ENCODE results near the gene CMC1. TPM values are rescaled to one million over a fixed set of nuclear protein-coding genes. Genes with fewer than 3 reads are reported as not detected.

The CMC1 gene
- total and polyA plus RNA-seq, 9 of the 15 experiments (the other 6 are each of a cell fraction or from before 2014, with no cell fraction given) = 15.9 to 74.6 (median 48.9) TPM

- ChIA-PET POLR2A (interaction anchor here (0.7 to 1.9 kb wide), 9 partner anchors 11 to 133 kb away, joined by 3 to 8 read pairs (median 4); no protein-coding TSS in a partner anchor), CTCF (ENCODE audit: low intra/inter-chr PET ratio) (no interaction called here)
- ATAC-seq (no peak), FAIRE-seq (no peak), DNase-seq (ENCODE audit: extremely low read depth in 1 of 4, low spot score in 3 of 4) (no peak)
- Histone ChIP-seq H3K4me1 (replicated peaks in 1 of 2; ENCODE audit: control insufficient read depth in 2 of 2, insufficient read depth in 2 of 2, low read length in 2 of 2) (peaks cover 4 to 10% of the 10 kb centered on the region in 2 experiments; a peak in 3 of 5 replicates), H3K9ac (ENCODE audit: insufficient read depth in 1 of 2, low read depth in 2 of 2, low read length in 2 of 2) (peak overlapping the region; percentile 91 to 95), H2AFZ (ENCODE audit: low read depth, low read length) (peak overlapping the region; percentile 97), H4K20me1 (replicated peaks; ENCODE audit: control insufficient read depth, insufficient read depth, low read length) (no peaks in the 10 kb centered on the region), H3K79me2 (ENCODE audit: control insufficient read depth, insufficient read depth, low read length) (peaks cover 66% of the 10 kb centered on the region), H3K9me1 (ENCODE audit: control insufficient read depth, insufficient read depth, low read length) (no peaks in the 10 kb centered on the region), H3K4me3 (peak overlapping the region; percentile 65), H3K27ac (ENCODE audit: extremely low read depth, low read depth, low read length) (peak overlapping the region; percentile 99), H3K4me2 (ENCODE audit: insufficient read depth, low read length) (peak overlapping the region; percentile 91), H3K36me3 (ENCODE audit: control insufficient read depth, insufficient read depth, low read length) (0 out of 3 replicates have a peak, but pooled peaks cover 6% of the 10 kb centered on the region), H3K27me3 (ENCODE audit: control insufficient read depth in 2 of 2, insufficient read depth in 2 of 2, low read length in 2 of 2) (no peaks in the 10 kb centered on the region), H3K9me3 (replicated peaks; ENCODE audit: control insufficient read depth, insufficient read depth, low read depth, low read length) (no peaks in the 10 kb centered on the region)
- in situ Hi-C loops (cut with MboI) = no loop called here
- TSS peak; percentile 42 for BruUV-seq (replicated peaks)
- intact Hi-C loops (cut with micrococcal nuclease) = loop anchor here (2.0 kb wide), 1 partner anchor 107 kb away; the partner anchor contains the start of gene CMC1
- WGBS (ENCODE audit: insufficient coverage, low coverage, missing lambda C conversion rate) = 0% methylated on average over 16 of the region's 16 CpGs
- TF ChIP-seq CBX2 (IDR thresholded peaks at IDR 0.05; ENCODE audit: insufficient read depth, low read length, poor library complexity, severe bottlenecking) = no peak
- TF ChIP-seq TFAM (CRISPR knock-in tag; conservative IDR thresholded peaks at IDR 0.05) = no peak
- TF ChIP-seq TAL1 (IDR thresholded peaks at IDR 0.05) = no peak
- no peak; the same call in 1 of the 2 replicates for TF ChIP-seq SMARCA4 (IDR thresholded peaks at IDR 0.05)
- no peak for TF ChIP-seq GTF2A2 (tag; IDR thresholded peaks at IDR 0.05)
- TF ChIP-seq CREM (IDR thresholded peaks at IDR 0.05; ENCODE audit: low read depth) = peak; percentile 59; the same call in 1 of the 2 replicates
- TF ChIP-seq CREB3L1 (IDR thresholded peaks at IDR 0.05; ENCODE audit: borderline replicate concordance, low read depth) = no peak
- no peak for TF ChIP-seq XRCC3 (IDR thresholded peaks at IDR 0.05)
- no peak for TF ChIP-seq PPARD (CRISPR knock-in tag; IDR thresholded peaks at IDR 0.05)
- no peak for TF ChIP-seq CBX5 (IDR thresholded peaks at IDR 0.05; ENCODE audit: borderline replicate concordance, low read depth)
- no peak for TF ChIP-seq NR2F6 (CRISPR knock-in tag; IDR thresholded peaks at IDR 0.05)
- no peak for TF ChIP-seq CHD4 (IDR thresholded peaks at IDR 0.05; ENCODE audit: insufficient read depth, insufficient replicate concordance, low read depth, low read length, poor library complexity, severe bottlenecking)
- TF ChIP-seq ZNF740 (CRISPR knock-in tag; IDR thresholded peaks at IDR 0.05) = peak; percentile 48
- no peak for TF ChIP-seq ZNF740 (tag; IDR thresholded peaks at IDR 0.05)
- peak in 1 of 2 experiments; percentile 20; a peak in 2 of 4 replicates for TF ChIP-seq SIN3A (IDR thresholded peaks at IDR 0.05; ENCODE audit: borderline replicate concordance in 2 of 2, control insufficient read depth in 1 of 2, low read depth in 2 of 2, low read length in 2 of 2)
- TF ChIP-seq RBBP5 (IDR thresholded peaks at IDR 0.05; ENCODE audit: borderline replicate concordance, insufficient read depth, low read length, poor library complexity, severe bottlenecking) = no peak
- no peak for TF ChIP-seq SREBF2 (CRISPR knock-in tag; IDR thresholded peaks at IDR 0.05)
- TF ChIP-seq SNIP1 (IDR thresholded peaks at IDR 0.05; ENCODE audit: low read depth) = no peak
- TF ChIP-seq E2F8 (IDR thresholded peaks at IDR 0.05; ENCODE audit: low read depth, partially characterized antibody) = no peak
These were observed 106.8 kb downstream of the CMC1 start for GRCh38 chr3:28348265-28348628.
